Erythroblast (primary cell): ENCODE measurements around the gene OR6Q1.

Source experiments
- GATA1 ChIP-seq: IDR thresholded peaks from 2 replicates; pipeline ENCODE4 v1.6.1; 2011; ENCODE audit warnings: low read depth, mild to moderate bottlenecking, control low read depth, low read length, moderate library complexity
- POLR2A ChIP-seq: IDR thresholded peaks from 2 replicates; pipeline ENCODE4 v1.6.1; 2011; ENCODE audit warnings: mild to moderate bottlenecking, low read length

DNA sequence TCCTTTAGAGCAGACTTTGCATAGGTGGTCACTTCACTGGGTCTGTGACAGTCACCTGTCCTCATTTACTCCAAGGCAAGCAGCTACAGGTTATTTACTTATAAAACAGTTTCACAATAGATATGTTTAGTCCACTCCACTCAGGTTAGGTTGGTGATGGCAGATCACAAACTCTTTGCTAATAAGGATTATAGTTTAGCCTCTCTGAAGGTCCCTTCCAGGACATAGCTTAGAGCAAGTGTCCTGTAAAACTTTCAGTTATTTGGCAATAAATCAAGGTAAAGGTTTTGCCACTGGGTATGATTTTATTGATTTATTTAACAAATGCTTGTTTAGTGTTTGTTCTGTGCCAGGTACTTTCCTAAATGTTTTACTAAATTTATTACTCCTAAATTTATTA, 8.8 kb downstream of the OR6Q1 start:
- no peak for TF ChIP-seq POLR2A
- no peak for TF ChIP-seq GATA1
